ENCODE data around the gene CARM1.

The CARM1 gene

GRCh38 chr19:10964903-10965302, 93.5 kb downstream of the CARM1 start:
- H3K27me3 ChIP-seq (ENCODE audit: insufficient read depth, low read length): no peaks in the 10 kb centered on the region
- no peak overlapping the region for H3K4me3 ChIP-seq (ENCODE audit: low read depth, low read length)
- peaks cover 68% of the 10 kb centered on the region for H3K79me2 ChIP-seq (ENCODE audit: control insufficient read depth, insufficient read depth, low read length, unreplicated experiment)
- no peak overlapping the region for H2AFZ ChIP-seq (ENCODE audit: low read length, unreplicated experiment)
- H3K4me1 ChIP-seq (ENCODE audit: control insufficient read depth, insufficient read depth, low read length, unreplicated experiment): no peaks in the 10 kb centered on the region
- H3K36me3 ChIP-seq (ENCODE audit: insufficient read depth, low read length): no peaks in the 10 kb centered on the region
- H3K27ac ChIP-seq (ENCODE audit: low read depth, low read length): no peak overlapping the region

DNA sequence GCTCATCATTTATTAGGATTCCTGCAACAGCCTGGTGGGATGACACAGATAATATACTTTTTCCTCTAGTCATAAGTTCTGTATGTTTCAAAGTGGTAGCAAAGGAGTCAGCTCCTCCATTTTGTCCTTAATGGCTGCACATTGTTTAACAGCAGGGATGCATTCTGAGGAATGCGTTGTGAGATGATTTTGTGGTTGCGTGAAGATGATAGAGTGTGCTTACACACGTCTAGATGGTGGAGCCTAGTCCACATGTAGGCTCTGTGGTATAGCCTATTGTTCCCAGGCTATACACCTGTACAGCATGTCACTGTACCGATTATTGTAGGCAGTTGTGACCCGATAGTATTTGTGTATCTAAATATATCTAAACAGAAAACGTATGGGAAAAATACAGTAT, 94.0 kb downstream of the CARM1 start:
- Histone ChIP-seq H3K36me3 (ENCODE audit: insufficient read depth, low read length) (no peaks in the 10 kb centered on the region), H2AFZ (ENCODE audit: low read length, unreplicated experiment) (no peak overlapping the region), H3K27me3 (ENCODE audit: insufficient read depth, low read length) (no peaks in the 10 kb centered on the region), H3K27ac (ENCODE audit: low read depth, low read length) (no peak overlapping the region), H3K4me1 (ENCODE audit: control insufficient read depth, insufficient read depth, low read length, unreplicated experiment) (no peaks in the 10 kb centered on the region), H3K79me2 (ENCODE audit: control insufficient read depth, insufficient read depth, low read length, unreplicated experiment) (peaks cover 73% of the 10 kb centered on the region), H3K4me3 (ENCODE audit: low read depth, low read length) (no peak overlapping the region)

- no peaks in the 10 kb centered on the region for H3K36me3 ChIP-seq (ENCODE audit: insufficient read depth, low read length)
- no peaks in the 10 kb centered on the region for H3K27me3 ChIP-seq (ENCODE audit: insufficient read depth, low read length)
- no peaks in the 10 kb centered on the region for H3K4me1 ChIP-seq (ENCODE audit: control insufficient read depth, insufficient read depth, low read length, unreplicated experiment)
- H3K79me2 ChIP-seq (ENCODE audit: control insufficient read depth, insufficient read depth, low read length, unreplicated experiment): peaks cover 78% of the 10 kb centered on the region
- H2AFZ ChIP-seq (ENCODE audit: low read length, unreplicated experiment): no peak overlapping the region
- no peak overlapping the region for H3K4me3 ChIP-seq (ENCODE audit: low read depth, low read length)
- H3K27ac ChIP-seq (ENCODE audit: low read depth, low read length): no peak overlapping the region
These were observed 95.5 kb downstream of the CARM1 start for GRCh38 chr19:10966809-10967208.

DNA sequence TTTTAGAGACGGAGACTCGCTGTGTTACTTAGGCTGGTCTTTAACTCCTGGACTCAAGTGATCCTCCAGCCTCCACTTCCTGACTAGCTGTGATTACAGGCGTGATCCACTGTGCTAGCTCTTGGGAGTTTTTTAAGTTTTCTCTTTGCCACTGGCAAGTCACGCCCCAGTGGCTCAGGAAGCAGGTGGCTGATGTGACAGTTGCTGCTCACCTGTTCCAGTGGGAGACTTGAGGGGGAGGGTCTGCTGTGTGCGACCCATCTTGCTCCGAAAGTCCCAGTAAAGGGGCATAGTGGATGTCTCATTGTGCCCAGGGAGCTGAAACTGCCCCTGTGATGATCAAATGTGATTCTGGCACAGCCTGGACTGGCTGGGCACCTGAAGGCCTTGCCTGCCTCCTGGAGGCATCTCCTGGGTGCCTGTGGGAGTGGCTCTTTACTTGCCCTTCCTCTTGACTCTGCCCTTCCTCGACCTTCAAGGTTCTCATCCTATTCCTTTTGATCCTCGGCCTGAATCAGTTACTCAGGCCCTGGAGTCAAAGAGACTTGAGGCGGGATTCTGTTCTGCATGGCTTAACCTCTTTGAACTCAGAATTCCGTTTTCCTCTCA, 97.3 kb downstream of the CARM1 start:
- Histone ChIP-seq H3K27me3 (ENCODE audit: insufficient read depth, low read length) (no peaks in the 10 kb centered on the region), H3K4me3 (ENCODE audit: low read depth, low read length) (no peak overlapping the region), H3K79me2 (ENCODE audit: control insufficient read depth, insufficient read depth, low read length, unreplicated experiment) (peaks cover 73% of the 10 kb centered on the region), H3K27ac (ENCODE audit: low read depth, low read length) (no peak overlapping the region), H2AFZ (ENCODE audit: low read length, unreplicated experiment) (no peak overlapping the region), H3K4me1 (ENCODE audit: control insufficient read depth, insufficient read depth, low read length, unreplicated experiment) (no peaks in the 10 kb centered on the region), H3K36me3 (ENCODE audit: insufficient read depth, low read length) (no peaks in the 10 kb centered on the region)

DNA sequence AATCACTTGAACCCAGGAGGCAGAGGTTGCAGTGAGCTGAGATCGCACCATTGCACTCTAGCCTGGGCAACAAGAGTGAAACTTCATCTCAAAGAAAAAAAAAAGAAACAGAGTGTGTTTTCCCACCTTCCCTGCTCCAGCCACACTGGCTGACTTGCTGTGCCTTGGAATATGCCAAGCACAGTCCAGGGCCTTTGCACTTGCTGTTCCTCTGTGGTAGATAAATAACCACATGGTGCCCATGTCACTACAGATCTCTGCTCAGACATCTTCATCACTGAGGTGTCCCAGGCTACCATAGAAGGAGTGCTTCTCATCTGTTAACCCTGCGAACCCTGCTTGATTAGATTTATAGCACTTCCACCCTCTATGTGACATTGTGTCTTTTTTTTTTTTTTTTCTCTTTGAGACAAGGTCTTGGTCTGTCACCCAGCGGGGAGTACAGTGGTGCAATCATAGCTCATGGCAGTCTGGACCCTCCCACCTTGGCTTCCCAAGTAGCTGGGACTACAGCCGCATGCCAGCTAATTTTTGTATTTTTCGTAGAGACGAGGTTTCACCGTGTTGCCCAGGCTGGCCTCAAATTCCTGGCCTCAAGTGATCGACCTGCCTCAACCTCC, 99.9 kb downstream of the CARM1 start:
- no peaks in the 10 kb centered on the region for H3K27me3 ChIP-seq (ENCODE audit: insufficient read depth, low read length)
- H3K79me2 ChIP-seq (ENCODE audit: control insufficient read depth, insufficient read depth, low read length, unreplicated experiment): peaks cover 68% of the 10 kb centered on the region
- H3K4me1 ChIP-seq (ENCODE audit: control insufficient read depth, insufficient read depth, low read length, unreplicated experiment): peaks cover 10% of the 10 kb centered on the region
- H2AFZ ChIP-seq (ENCODE audit: low read length, unreplicated experiment): no peak overlapping the region
- H3K27ac ChIP-seq (ENCODE audit: low read depth, low read length): no peak overlapping the region
- no peaks in the 10 kb centered on the region for H3K36me3 ChIP-seq (ENCODE audit: insufficient read depth, low read length)
- H3K4me3 ChIP-seq (ENCODE audit: low read depth, low read length): no peak overlapping the region
